ENCODE results near the gene WRAP73. TPM values are rescaled to one million over a fixed set of nuclear protein-coding genes. Genes with fewer than 3 reads are reported as not detected.
A peak's percentile ranks its signal among the peaks of the same experiment; 100 is the strongest.

WRAP73 gene
- total RNA-seq, 1 donor from 2014 or later = 20.5 TPM

GRCh38 chr1:3697104-3697503 is 47.2 kb upstream of the WRAP73 start:
- Mint-ChIP-seq H3K4me1 (ENCODE audit: unreplicated experiment) (peaks cover 3% of the 10 kb centered on the region), H3K27ac (ENCODE audit: unreplicated experiment) (no peak overlapping the region), H3K36me3 (ENCODE audit: unreplicated experiment) (no peaks in the 10 kb centered on the region), H3K27me3 (ENCODE audit: unreplicated experiment) (peaks cover 21% of the 10 kb centered on the region), H3K9me3 (ENCODE audit: unreplicated experiment) (no peaks in the 10 kb centered on the region), H3K4me3 (ENCODE audit: unreplicated experiment) (no peak overlapping the region)
- TF ChIP-seq, protein P1, sequence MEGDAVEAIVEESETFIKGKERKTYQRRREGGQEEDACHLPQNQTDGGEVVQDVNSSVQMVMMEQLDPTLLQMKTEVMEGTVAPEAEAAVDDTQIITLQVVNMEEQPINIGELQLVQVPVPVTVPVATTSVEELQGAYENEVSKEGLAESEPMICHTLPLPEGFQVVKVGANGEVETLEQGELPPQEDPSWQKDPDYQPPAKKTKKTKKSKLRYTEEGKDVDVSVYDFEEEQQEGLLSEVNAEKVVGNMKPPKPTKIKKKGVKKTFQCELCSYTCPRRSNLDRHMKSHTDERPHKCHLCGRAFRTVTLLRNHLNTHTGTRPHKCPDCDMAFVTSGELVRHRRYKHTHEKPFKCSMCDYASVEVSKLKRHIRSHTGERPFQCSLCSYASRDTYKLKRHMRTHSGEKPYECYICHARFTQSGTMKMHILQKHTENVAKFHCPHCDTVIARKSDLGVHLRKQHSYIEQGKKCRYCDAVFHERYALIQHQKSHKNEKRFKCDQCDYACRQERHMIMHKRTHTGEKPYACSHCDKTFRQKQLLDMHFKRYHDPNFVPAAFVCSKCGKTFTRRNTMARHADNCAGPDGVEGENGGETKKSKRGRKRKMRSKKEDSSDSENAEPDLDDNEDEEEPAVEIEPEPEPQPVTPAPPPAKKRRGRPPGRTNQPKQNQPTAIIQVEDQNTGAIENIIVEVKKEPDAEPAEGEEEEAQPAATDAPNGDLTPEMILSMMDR (IDR thresholded peaks at IDR 0.05) = no peak
- DNase-seq (ENCODE audit: extremely low spot score, unreplicated experiment) = no peak

DNA sequence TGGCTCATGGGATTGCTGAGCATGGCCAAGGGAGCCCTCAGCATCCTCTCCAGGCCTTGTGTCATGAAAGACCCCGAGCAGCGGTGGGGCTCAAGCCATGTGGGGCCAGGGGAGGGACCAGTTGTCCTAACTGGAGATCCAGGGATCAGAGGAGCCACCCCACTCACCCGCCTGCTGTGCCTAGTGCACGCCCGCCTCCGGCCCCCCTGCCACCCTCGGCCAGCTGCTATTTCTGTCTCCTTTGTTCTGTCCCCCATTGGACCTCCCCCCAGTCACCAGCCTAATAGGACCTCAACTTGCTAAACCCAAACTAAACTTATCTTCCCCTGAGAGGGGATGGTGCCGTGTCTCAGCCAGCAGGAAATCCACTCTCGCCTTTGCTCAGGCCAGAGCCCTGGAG is 46.8 kb upstream of the WRAP73 start:
- Mint-ChIP-seq H3K27me3 (ENCODE audit: unreplicated experiment) (peaks cover 21% of the 10 kb centered on the region), H3K27ac (ENCODE audit: unreplicated experiment) (no peak overlapping the region), H3K4me1 (ENCODE audit: unreplicated experiment) (peaks cover 3% of the 10 kb centered on the region), H3K9me3 (ENCODE audit: unreplicated experiment) (no peaks in the 10 kb centered on the region), H3K4me3 (ENCODE audit: unreplicated experiment) (no peak overlapping the region), H3K36me3 (ENCODE audit: unreplicated experiment) (no peaks in the 10 kb centered on the region)
- TF ChIP-seq, protein P1 (IDR thresholded peaks at IDR 0.05) = no peak
- DNase-seq (ENCODE audit: extremely low spot score, unreplicated experiment) = no peak

DNA sequence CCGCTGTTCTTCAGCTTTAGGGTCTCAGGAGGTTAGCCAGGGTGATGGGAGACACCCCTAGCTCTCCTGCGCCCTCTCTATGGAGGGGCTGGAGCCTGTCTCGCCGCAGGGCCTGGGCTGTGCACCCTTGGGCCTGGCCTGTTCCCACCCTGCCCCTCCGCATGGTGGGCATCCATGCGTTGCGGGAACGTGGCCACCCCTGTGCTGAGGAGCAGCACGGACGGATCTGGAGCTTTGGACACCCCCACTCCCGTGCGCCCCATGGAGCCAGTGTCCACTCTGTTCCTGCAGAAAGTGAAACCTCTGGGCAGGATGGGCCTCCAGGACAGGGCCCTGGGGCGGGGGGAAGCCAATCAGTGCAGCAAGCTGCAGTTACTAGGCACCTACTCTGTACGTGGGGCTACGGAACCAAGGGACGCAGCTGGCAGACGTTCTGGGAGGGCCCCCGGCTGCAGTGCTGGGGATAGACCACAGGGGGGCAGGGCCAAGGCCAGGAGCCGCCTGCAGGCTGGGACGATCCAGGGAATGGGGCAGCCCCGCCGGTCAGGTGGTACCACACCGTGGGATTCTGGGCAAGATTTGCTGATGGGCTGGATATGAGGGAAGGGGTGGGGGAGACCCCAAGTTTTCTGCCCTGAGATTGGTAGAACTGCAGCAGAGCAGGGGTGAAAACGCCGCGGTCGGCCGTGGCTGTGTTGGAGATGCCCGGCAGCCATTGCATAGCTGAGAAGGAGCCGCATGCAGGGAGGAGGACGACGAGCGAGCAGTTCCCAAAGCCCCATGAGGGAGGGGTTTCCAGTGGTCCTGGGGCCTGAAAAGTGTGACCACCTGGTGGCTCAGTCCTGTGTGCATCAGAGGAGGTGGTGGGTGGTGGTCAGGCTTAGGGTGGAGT is 45.7 kb upstream of the WRAP73 start:
- Mint-ChIP-seq H3K4me3 (ENCODE audit: unreplicated experiment) (no peak overlapping the region), H3K27me3 (ENCODE audit: unreplicated experiment) (peaks cover 14% of the 10 kb centered on the region), H3K9me3 (ENCODE audit: unreplicated experiment) (no peaks in the 10 kb centered on the region), H3K36me3 (ENCODE audit: unreplicated experiment) (no peaks in the 10 kb centered on the region), H3K27ac (ENCODE audit: unreplicated experiment) (no peak overlapping the region), H3K4me1 (ENCODE audit: unreplicated experiment) (peaks cover 3% of the 10 kb centered on the region)
- DNase-seq (ENCODE audit: extremely low spot score, unreplicated experiment) = no peak
- TF ChIP-seq, protein P1 (IDR thresholded peaks at IDR 0.05) = peak; percentile 69

DNA sequence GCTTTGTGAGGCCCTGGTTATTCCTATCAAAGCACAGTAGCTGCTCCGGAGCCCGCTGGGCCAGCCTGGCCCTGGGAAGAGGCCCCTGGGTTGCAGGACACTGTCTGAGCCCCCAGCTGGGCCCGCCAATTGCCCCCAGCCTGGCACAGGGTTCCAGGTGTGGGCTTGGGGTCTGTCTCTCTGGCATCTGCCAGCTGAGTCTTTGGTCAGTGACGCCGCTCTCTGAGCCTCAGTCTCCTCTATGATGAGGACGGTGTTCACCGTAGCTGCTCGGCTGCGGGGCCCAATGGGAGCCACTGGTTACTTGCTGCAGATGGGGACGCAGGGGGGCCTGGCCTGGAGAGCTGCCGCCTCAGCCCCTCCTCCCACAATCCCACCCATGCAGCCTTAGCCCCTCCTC is 43.4 kb upstream of the WRAP73 start:
- Mint-ChIP-seq H3K4me3 (ENCODE audit: unreplicated experiment) (no peak overlapping the region), H3K36me3 (ENCODE audit: unreplicated experiment) (no peaks in the 10 kb centered on the region), H3K4me1 (ENCODE audit: unreplicated experiment) (peaks cover 12% of the 10 kb centered on the region), H3K27ac (ENCODE audit: unreplicated experiment) (no peak overlapping the region), H3K9me3 (ENCODE audit: unreplicated experiment) (no peaks in the 10 kb centered on the region), H3K27me3 (ENCODE audit: unreplicated experiment) (peaks cover 5% of the 10 kb centered on the region)
- no peak for DNase-seq (ENCODE audit: extremely low spot score, unreplicated experiment)
- TF ChIP-seq, protein P1 (IDR thresholded peaks at IDR 0.05) = no peak

DNA sequence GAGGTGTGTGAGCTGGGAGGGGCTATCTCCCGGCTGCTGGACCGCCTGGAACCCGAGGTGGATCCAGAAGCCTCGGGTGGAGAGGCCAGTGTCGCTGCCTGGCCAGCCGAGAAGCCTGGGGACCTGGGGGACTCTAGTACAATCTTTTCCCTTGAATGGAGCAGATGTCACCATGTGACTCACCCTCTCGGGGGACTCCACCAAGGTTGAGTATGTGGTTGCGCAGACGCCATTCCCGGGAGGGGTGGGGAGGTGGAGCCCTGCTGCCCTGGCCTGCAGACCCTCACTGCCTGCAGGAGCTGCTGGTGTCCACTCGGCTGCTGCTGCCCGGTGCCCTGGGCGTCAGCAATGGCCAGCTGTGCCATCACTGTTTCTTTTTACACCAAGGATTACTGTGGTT is 42.7 kb upstream of the WRAP73 start:
- H3K27ac Mint-ChIP-seq (ENCODE audit: unreplicated experiment) = no peak overlapping the region
- H3K4me1 Mint-ChIP-seq (ENCODE audit: unreplicated experiment) = peaks cover 14% of the 10 kb centered on the region
- H3K36me3 Mint-ChIP-seq (ENCODE audit: unreplicated experiment) = no peaks in the 10 kb centered on the region
- no peaks in the 10 kb centered on the region for H3K9me3 Mint-ChIP-seq (ENCODE audit: unreplicated experiment)
- TF ChIP-seq, protein P1 (IDR thresholded peaks at IDR 0.05) = no peak
- no peak overlapping the region for H3K4me3 Mint-ChIP-seq (ENCODE audit: unreplicated experiment)
- peaks cover 5% of the 10 kb centered on the region for H3K27me3 Mint-ChIP-seq (ENCODE audit: unreplicated experiment)
- no peak for DNase-seq (ENCODE audit: extremely low spot score, unreplicated experiment)
